Measurements from ENCODE around the gene ATOH8. TPM values are rescaled to one million over a fixed set of nuclear protein-coding genes. Genes with fewer than 3 reads are reported as not detected.

ATOH8 gene
- total RNA-seq, 4 donors from 2014 or later: 41.1 to 124 (median 62.5) TPM

- Histone ChIP-seq H3K36me3 (no peaks in the 10 kb centered on the region), H3K4me3 (no peak overlapping the region), H3K27ac (replicated peaks in 1 of 4) (peak overlapping the region; percentile 56 to 72 (median 70)), H3K27me3 (no peaks in the 10 kb centered on the region), H3K4me1 (peaks cover 39 to 59% (median 51%) of the 10 kb centered on the region in 4 donors), H3K9me3 (no peaks in the 10 kb centered on the region)
- intact Hi-C loops (cut with DNase I): loop anchor here (2.0 to 5.0 kb wide), 2 partner anchors 27 to 69 kb away; no protein-coding TSS in a partner anchor
- 82% methylated on average over 5 of the region's 6 CpGs for WGBS
- no peak for TF ChIP-seq CTCF (IDR thresholded peaks at IDR 0.05)
- TF ChIP-seq EP300 (IDR thresholded peaks at IDR 0.05): no peak
- no peak for TF ChIP-seq POLR2AphosphoS5 (IDR thresholded peaks at IDR 0.05)
- no peak for TF ChIP-seq POLR2A (IDR thresholded peaks at IDR 0.05; ENCODE audit: low read depth)
- DNase-seq (ENCODE audit: extremely low spot score): no peak
These were observed 47.7 kb upstream of the ATOH8 start for GRCh38 chr2:85706063-85706462.

- peak overlapping the region; percentile 56 to 72 (median 70) for H3K27ac ChIP-seq (replicated peaks in 1 of 4)
- 85% methylated on average over 10 of the region's 10 CpGs for WGBS
- intact Hi-C loops (cut with DNase I): loop anchor here (2.0 to 5.0 kb wide), 2 partner anchors 28 to 69 kb away; no protein-coding TSS in a partner anchor
These were observed 47.0 kb upstream of the ATOH8 start for GRCh38 chr2:85706599-85707296.

GRCh38 chr2:85707304-85707703, 46.5 kb upstream of the ATOH8 start:
- Histone ChIP-seq H3K4me3 (no peak overlapping the region), H3K9me3 (no peaks in the 10 kb centered on the region), H3K27me3 (peaks cover 0 to 3% (median 0%) of the 10 kb centered on the region in 4 donors), H3K36me3 (no peaks in the 10 kb centered on the region), H3K4me1 (peaks cover 42 to 71% (median 60%) of the 10 kb centered on the region in 4 donors), H3K27ac (replicated peaks in 1 of 4) (peak overlapping the region; percentile 30 to 72 (median 70))
- no peak for DNase-seq (ENCODE audit: extremely low spot score)
- under 1% methylated on average over 10 of the region's 10 CpGs for WGBS
- intact Hi-C loops (cut with DNase I): loop anchor here (2.0 to 5.0 kb wide), 2 partner anchors 29 to 70 kb away; no protein-coding TSS in a partner anchor
- TF ChIP-seq EP300 (IDR thresholded peaks at IDR 0.05) (no peak), POLR2AphosphoS5 (IDR thresholded peaks at IDR 0.05) (peak in 1 of 2 donors; percentile 37), POLR2A (IDR thresholded peaks at IDR 0.05; ENCODE audit: low read depth) (no peak), CTCF (IDR thresholded peaks at IDR 0.05) (peak; percentile 77 to 88 (median 85))

More at GRCh38 chr2:85706599-85707296, 47.0 kb upstream of the ATOH8 start:
- no peak for TF ChIP-seq CTCF (IDR thresholded peaks at IDR 0.05)
- TF ChIP-seq POLR2AphosphoS5 (IDR thresholded peaks at IDR 0.05): no peak
- TF ChIP-seq POLR2A (IDR thresholded peaks at IDR 0.05; ENCODE audit: low read depth): no peak
- no peak for TF ChIP-seq EP300 (IDR thresholded peaks at IDR 0.05)
- no peak for DNase-seq (ENCODE audit: extremely low spot score)
- Histone ChIP-seq H3K9me3 (no peaks in the 10 kb centered on the region), H3K4me1 (peaks cover 42 to 65% (median 57%) of the 10 kb centered on the region in 4 donors), H3K36me3 (no peaks in the 10 kb centered on the region), H3K27me3 (peaks cover 0 to 3% (median 0%) of the 10 kb centered on the region in 4 donors), H3K4me3 (no peak overlapping the region)

GRCh38 chr2:85708641-85709040, 45.1 kb upstream of the ATOH8 start:
- no peak overlapping the region for H3K4me3 ChIP-seq
- no peaks in the 10 kb centered on the region for H3K9me3 ChIP-seq
- DNase-seq (ENCODE audit: extremely low spot score): no peak
- H3K36me3 ChIP-seq: no peaks in the 10 kb centered on the region
- 56% methylated on average over 1 of the region's 1 CpG for WGBS
- TF ChIP-seq EP300 (IDR thresholded peaks at IDR 0.05) (peak; percentile 72), CTCF (IDR thresholded peaks at IDR 0.05) (no peak), POLR2AphosphoS5 (IDR thresholded peaks at IDR 0.05) (peak; percentile 35 to 70)
- H3K27ac ChIP-seq (replicated peaks in 1 of 4): peak overlapping the region in 3 of 4 donors; percentile 68 to 75 (median 73)
- peaks cover 52 to 84% (median 72%) of the 10 kb centered on the region in 4 donors for H3K4me1 ChIP-seq
- H3K27me3 ChIP-seq: peaks cover 0 to 3% (median 0%) of the 10 kb centered on the region in 4 donors
- intact Hi-C loops (cut with DNase I): loop anchor here (5.0 kb wide), 1 partner anchor 71 kb away; no protein-coding TSS in a partner anchor

Data from esophagus muscularis mucosa (tissue), 4 donors.